Ishikawa (cell line): ENCODE data around the gene ZNF292.

Source experiments
- CEBPB ChIP-seq: IDR thresholded peaks from 2 replicates; pipeline ENCODE4 v1.6.1; 2012
- EP300 ChIP-seq: IDR thresholded peaks from 2 replicates; pipeline ENCODE4 v1.6.1; 2012; ENCODE audit warnings: borderline replicate concordance
- TAF1 ChIP-seq: IDR thresholded peaks from 2 replicates; pipeline ENCODE4 v1.6.1; 2012; ENCODE audit warnings: low read depth, mild to moderate bottlenecking
- TCF12 ChIP-seq: IDR thresholded peaks from 2 replicates; pipeline ENCODE4 v1.6.1; 2012; ENCODE audit warnings: low read depth
- ZBTB7A ChIP-seq: IDR thresholded peaks from 2 replicates; pipeline ENCODE4 v1.6.1; 2012; ENCODE audit warnings: low read depth

GRCh38 chr6:87174078-87174579 is 18.8 kb downstream of the ZNF292 start:
- TF ChIP-seq TAF1 (no peak), CEBPB (no peak), TCF12 (no peak), EP300 (no peak), ZBTB7A (no peak)
